IMR-90 (cell line): ENCODE results near the gene KCNAB3. TPM values are rescaled to one million over a fixed set of nuclear protein-coding genes. Genes with fewer than 3 reads are reported as not detected.

Experiments used
- ATAC-seq: fragments of 200-7000 bp; cut with Tn5 transposase; 2 replicates; pipeline ENCODE4 v1.9.1; 2020; ENCODE audit warnings: low read depth, mild to moderate bottlenecking, moderate library complexity
- BruUV-seq: library from RNA; stranded (reverse); fragments of 400-500 nt; replicated peaks from 2 replicates; lab custom pipeline; 2021; lab: Mats Ljungman, UMichigan
- CTCF ChIA-PET: fragments of 300-600 bp; formaldehyde crosslinking; extraction: SDS; loops from one replicate; lab custom pipeline; 2021; ENCODE audit warnings: antibody characterized with exemption; lab: Yijun Ruan, JAX
- POLR2A ChIA-PET: fragments of 300-600 bp; sonication (Branson Sonifier 250); formaldehyde crosslinking; loops from one replicate; lab custom pipeline; 2022; ENCODE audit warnings: antibody characterized with exemption; ENCODE audit not compliant: unreplicated experiment; lab: Charles Lee
- DNase-seq: peaks from one replicate; pipeline ENCODE4 v3.0.0; 2013
- H2AFZ ChIP-seq: replicated peaks from 2 replicates; pipeline ENCODE3; 2013; ENCODE audit warnings: low read length, mild to moderate bottlenecking; ENCODE audit not compliant: poor library complexity
- H2AK5ac ChIP-seq: 2 replicates; pipeline ENCODE4 v1.6.1; 2013; ENCODE audit warnings: low read depth, low read length, inconsistent platforms
- H2AK9ac ChIP-seq: replicated peaks from 2 replicates; pipeline ENCODE3; 2013; ENCODE audit warnings: mild to moderate bottlenecking, low read depth, low read length, moderate library complexity; ENCODE audit not compliant: poor library complexity
- H2BK120ac ChIP-seq: 2 replicates; pipeline ENCODE4 v1.6.1; 2013; ENCODE audit warnings: low read depth, low read length, inconsistent platforms
- H2BK15ac ChIP-seq: 3 replicates; pipeline ENCODE4 v1.6.1; 2013; ENCODE audit warnings: low read depth, low read length, inconsistent platforms
- H2BK20ac ChIP-seq: 2 replicates; pipeline ENCODE4 v1.6.1; 2013; ENCODE audit warnings: low read depth, mild to moderate bottlenecking, inconsistent platforms, low read length, moderate library complexity
- H2BK5ac ChIP-seq: 2 replicates; pipeline ENCODE4 v1.6.1; 2013; ENCODE audit warnings: mild to moderate bottlenecking, low read depth, low read length, inconsistent platforms; ENCODE audit not compliant: poor library complexity, severe bottlenecking
- H3K14ac ChIP-seq: replicated peaks from 2 replicates; pipeline ENCODE4 v1.6.1; 2013; ENCODE audit warnings: low read depth, low read length, inconsistent platforms
- H3K18ac ChIP-seq: 2 replicates; pipeline ENCODE4 v1.6.1; 2013; ENCODE audit warnings: low read depth, low read length, control low read depth
- H3K23ac ChIP-seq: 2 replicates; pipeline ENCODE4 v1.6.1; 2013; ENCODE audit warnings: low read depth, low read length, inconsistent platforms
- H3K27ac ChIP-seq: 2 replicates; pipeline ENCODE4 v1.5.1; 2013; ENCODE audit warnings: mild to moderate bottlenecking, control low read depth, low read length; ENCODE audit not compliant: insufficient read depth
- H3K27me3 ChIP-seq: 2 replicates; pipeline ENCODE4 v1.6.1; 2013; ENCODE audit warnings: low read length; ENCODE audit not compliant: control insufficient read depth, insufficient read depth
- H3K36me3 ChIP-seq: 2 replicates; pipeline ENCODE4 v1.6.1; 2013; ENCODE audit warnings: low read length, mixed read lengths; ENCODE audit not compliant: control insufficient read depth, insufficient read depth
- H3K4ac ChIP-seq: 2 replicates; pipeline ENCODE4 v1.6.1; 2013; ENCODE audit warnings: low read depth, low read length, inconsistent platforms
- H3K4me1 ChIP-seq: 2 replicates; pipeline ENCODE4 v1.6.1; 2013; ENCODE audit warnings: low read length, mixed read lengths; ENCODE audit not compliant: control insufficient read depth, insufficient read depth
- H3K4me2 ChIP-seq: 2 replicates; pipeline ENCODE4 v1.6.1; 2013; ENCODE audit warnings: low read depth, mild to moderate bottlenecking, control low read depth, low read length, moderate library complexity
- H3K4me3 ChIP-seq: 2 replicates; pipeline ENCODE4 v1.5.1; 2013; ENCODE audit warnings: low read depth, mild to moderate bottlenecking, control low read depth, low read length, moderate library complexity; ENCODE audit not compliant: insufficient read depth
- H3K56ac ChIP-seq: 2 replicates; pipeline ENCODE4 v1.6.1; 2013; ENCODE audit warnings: low read length, inconsistent platforms; ENCODE audit not compliant: insufficient read depth; ENCODE audit errors: extremely low read depth
- H3K79me1 ChIP-seq, 2 experiments: 2 replicates each; pipeline ENCODE4 v1.6.1; 2013; ENCODE audit warnings: low read length in 2 of 2, inconsistent platforms in 1 of 2, low read depth in 1 of 2
- H3K9ac ChIP-seq: 2 replicates; pipeline ENCODE4 v1.6.1; 2013; ENCODE audit warnings: low read depth, low read length, control low read depth
- H3K9me1 ChIP-seq: 2 replicates; pipeline ENCODE4 v1.6.1; 2013; ENCODE audit warnings: low read length, inconsistent platforms; ENCODE audit not compliant: insufficient read depth
- H3K9me3 ChIP-seq: 2 replicates; pipeline ENCODE4 v1.6.1; 2013; ENCODE audit warnings: low read length; ENCODE audit not compliant: control insufficient read depth, insufficient read depth
- H4K20me1 ChIP-seq: 2 replicates; pipeline ENCODE4 v1.6.1; 2013; ENCODE audit warnings: low read length, inconsistent platforms; ENCODE audit not compliant: insufficient read depth
- H4K5ac ChIP-seq: 2 replicates; pipeline ENCODE4 v1.6.1; 2013; ENCODE audit warnings: mild to moderate bottlenecking, low read depth, low read length, control low read depth
- H4K8ac ChIP-seq, 2 experiments: 2 replicates each; pipeline ENCODE4 v1.6.1; 2013; ENCODE audit warnings: low read depth in 2 of 2, low read length in 2 of 2, control low read depth in 1 of 2, inconsistent platforms in 1 of 2
- H4K91ac ChIP-seq: 2 replicates; pipeline ENCODE4 v1.6.1; 2013; ENCODE audit warnings: low read depth, low read length, inconsistent platforms; ENCODE audit not compliant: insufficient read depth
- BHLHE40 ChIP-seq: fragments of 150-350 bp; IDR thresholded peaks from 2 replicates; pipeline ENCODE4 v1.6.1; 2016; ENCODE audit warnings: mild to moderate bottlenecking, low read depth, low read length
- CHD1 ChIP-seq: IDR thresholded peaks from 2 replicates; pipeline ENCODE4 v1.6.1; 2012; ENCODE audit warnings: low read depth, low read length, improper control_type of control experiment
- FOS ChIP-seq: fragments of 150-350 bp; IDR thresholded peaks from 2 replicates; pipeline ENCODE4 v1.6.1; 2016; ENCODE audit warnings: low read depth, low read length
- MXI1 ChIP-seq: IDR thresholded peaks from 2 replicates; pipeline ENCODE4 v1.6.1; 2012; ENCODE audit warnings: low read depth, mild to moderate bottlenecking, low read length, moderate library complexity, borderline replicate concordance
- RFX5 ChIP-seq: IDR thresholded peaks from 2 replicates; pipeline ENCODE4 v1.8.0; 2012; ENCODE audit warnings: low read depth, mild to moderate bottlenecking, low read length, moderate library complexity
- WGBS, 2 experiments: methylation state at CpG; one replicate each; pipeline versions ENCODE4 v1.1.5 to v1.1.7; 2013; ENCODE audit warnings: missing lambda C conversion rate in 2 of 2; ENCODE audit not compliant: insufficient read length in 1 of 2; ENCODE audit errors: extremely low coverage in 2 of 2; 5-methylcytosine and 5-hydroxymethylcytosine counted together
- dilution Hi-C: fragments of 300-500 bp; cut with HindIII; formaldehyde crosslinking; loops from one replicate; pipeline ENCODE4 v1.14.3; 2018; ENCODE audit warnings: low sequenced_read_pairs; ENCODE audit not compliant: unreplicated experiment
- in situ Hi-C: fragments of 300-500 bp; cut with MboI; formaldehyde crosslinking; loops from 3 replicates; pipeline ENCODE4 v1.14.3; 2019; ENCODE audit warnings: low sequenced_read_pairs, inconsistent platforms, mixed read lengths
- intact Hi-C: fragments of 100-400 bp; cut with micrococcal nuclease; formaldehyde crosslinking; loops from 2 replicates; pipeline ENCODE4 v1.10.0; 2022
- polyA plus RNA-seq, 3 experiments: library from polyadenylated mRNA; depleted of rRNA; stranded (reverse); fragments of >200 nt; gene quantifications; 2 replicates each; pipeline ENCODE4 v1.2.3, GENCODE V29; 2012; ENCODE audit warnings: low replicate concordance in 1 of 3
- total RNA-seq: library from RNA; depleted of rRNA; stranded (reverse); fragments of >200 nt; gene quantifications from 2 replicates; pipeline ENCODE4 v1.2.3, GENCODE V29; 2012

The KCNAB3 gene
- total and polyA plus RNA-seq, 2 of the 4 experiments (the other 2 are of a cell fraction), result 0.36 to 4.2 TPM

- no peak overlapping the region for H3K9ac ChIP-seq
- dilution Hi-C loops (no loop called here), intact Hi-C loops (no loop called here), in situ Hi-C loops (no loop called here)
- H3K9me3 ChIP-seq, result no peaks in the 10 kb centered on the region
- DNase-seq, result no peak
- ATAC-seq, result no peak
- POLR2A ChIA-PET, result no interaction called here
- H2AFZ ChIP-seq, result no peak overlapping the region
- CTCF ChIA-PET, result no interaction called here
- TF ChIP-seq MXI1 (no peak), CHD1 (no peak), RFX5 (no peak), BHLHE40 (no peak), FOS (no peak)
- H3K36me3 ChIP-seq, result peaks cover 17% of the 10 kb centered on the region
- no peak overlapping the region; the same call in 1 of the 2 replicates for H3K4me2 ChIP-seq
- no peak overlapping the region for H3K56ac ChIP-seq
- H3K79me1 ChIP-seq, result peaks cover 4 to 38% of the 10 kb centered on the region in 2 experiments; a peak in 3 of 4 replicates
- H4K8ac ChIP-seq, result no peak overlapping the region
- no CpG with 5 or more reads among the region's 7 CpGs for WGBS, 2 experiments
- no peak overlapping the region for H3K18ac ChIP-seq
- no peak overlapping the region for H2BK15ac ChIP-seq
- H2AK9ac ChIP-seq, result peak overlapping the region; percentile 6
- no peak overlapping the region for H3K4me3 ChIP-seq
- no peak overlapping the region for H4K5ac ChIP-seq
- no peaks in the 10 kb centered on the region for H3K27me3 ChIP-seq
- no TSS peak for BruUV-seq
- H2BK20ac ChIP-seq, result no peak overlapping the region
- H3K27ac ChIP-seq, result no peak overlapping the region
- no peak overlapping the region for H3K14ac ChIP-seq
- H3K4me1 ChIP-seq, result peaks cover 8% of the 10 kb centered on the region
- H2BK120ac ChIP-seq, result no peak overlapping the region
- H3K9me1 ChIP-seq, result peaks cover 5% of the 10 kb centered on the region; the same call in 1 of the 2 replicates
- H4K20me1 ChIP-seq, result no peaks in the 10 kb centered on the region
- no peak overlapping the region for H4K91ac ChIP-seq
- no peak overlapping the region for H2BK5ac ChIP-seq
- peak overlapping the region; percentile 24; the same call in 1 of the 2 replicates for H3K23ac ChIP-seq
- peak overlapping the region; percentile 63 for H2AK5ac ChIP-seq
- H3K4ac ChIP-seq, result no peak overlapping the region; the same call in 1 of the 2 replicates
Measured at GRCh38 chr17:7882068-7882467, 47.6 kb downstream of the KCNAB3 start.
